SHP77 treated with DMSO at 0.1 percent for 48 hours (cell line): ENCODE measurements around the gene PLBD1.

Experiments
- DNase-seq: peaks from one replicate; lab custom pipeline; 2025; lab: John Stamatoyannopoulos, UW

Gene PLBD1

GRCh38 chr12:14570231-14570630 lies 2.5 kb upstream of the PLBD1 start:
- DNase-seq: no peak

- DNase-seq: no peak
Measured at GRCh38 chr12:14564336-14564959, 3.2 kb downstream of the PLBD1 start.

GRCh38 chr12:14563046-14563445 lies 4.6 kb downstream of the PLBD1 start:
- no peak for DNase-seq

GRCh38 chr12:14562279-14562678 lies 5.4 kb downstream of the PLBD1 start:
- no peak for DNase-seq

GRCh38 chr12:14561677-14562238 lies 5.9 kb downstream of the PLBD1 start:
- no peak for DNase-seq

GRCh38 chr12:14560904-14561574 lies 6.6 kb downstream of the PLBD1 start:
- no peak for DNase-seq

GRCh38 chr12:14558473-14558959 lies 9.2 kb downstream of the PLBD1 start:
- no peak for DNase-seq

GRCh38 chr12:14557966-14558365 lies 9.7 kb downstream of the PLBD1 start:
- DNase-seq: no peak

GRCh38 chr12:14554281-14555007 lies 13.2 kb downstream of the PLBD1 start:
- no peak for DNase-seq

GRCh38 chr12:14548609-14549008 lies 19.1 kb downstream of the PLBD1 start:
- DNase-seq: no peak

- no peak for DNase-seq
Measured at GRCh38 chr12:14547571-14547970, 20.1 kb downstream of the PLBD1 start.

- DNase-seq: peak; percentile 4
Measured at GRCh38 chr12:14545144-14546124, 22.2 kb downstream of the PLBD1 start.

- no peak for DNase-seq
Measured at GRCh38 chr12:14540801-14541462, 26.8 kb downstream of the PLBD1 start.

- DNase-seq: no peak
Measured at GRCh38 chr12:14537088-14537487, 30.6 kb downstream of the PLBD1 start.

- DNase-seq: no peak
Measured at GRCh38 chr12:14532152-14532551, 35.5 kb downstream of the PLBD1 start.

- DNase-seq: no peak
Measured at GRCh38 chr12:14525964-14526363, 41.7 kb downstream of the PLBD1 start.

GRCh38 chr12:14521822-14522221 lies 45.9 kb downstream of the PLBD1 start:
- DNase-seq: no peak

GRCh38 chr12:14514946-14515345 lies 52.7 kb downstream of the PLBD1 start:
- DNase-seq: no peak

- DNase-seq: peak; percentile 10
Measured at GRCh38 chr12:14514154-14514842, 53.4 kb downstream of the PLBD1 start.

- no peak for DNase-seq
Measured at GRCh38 chr12:14510574-14510973, 57.1 kb downstream of the PLBD1 start.
